Measurements from ENCODE around the gene RAPGEF5. TPM values are rescaled to one million over a fixed set of nuclear protein-coding genes. Genes with fewer than 3 reads are reported as not detected.

RAPGEF5 gene
- total RNA-seq, 1 donor from 2014 or later = 9.9 TPM

DNA sequence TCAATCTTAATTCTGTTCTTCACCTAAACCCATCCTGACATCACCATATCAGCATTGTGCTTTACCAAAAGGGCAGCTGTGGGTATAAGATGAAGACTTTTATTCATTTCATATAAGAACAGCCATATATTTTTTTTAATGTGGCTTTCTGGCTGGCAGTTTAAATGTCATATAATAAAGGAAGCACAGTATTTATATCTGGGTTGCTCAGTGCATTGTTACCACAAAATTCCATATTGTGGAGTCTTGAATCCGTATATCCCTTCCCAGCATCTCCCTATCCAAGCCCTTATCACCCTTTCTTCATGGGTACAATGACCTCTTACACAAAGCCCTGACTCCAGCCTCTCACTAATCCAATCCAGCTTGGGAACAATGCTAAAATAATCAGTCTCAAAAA lies 125.8 kb downstream of the RAPGEF5 start:
- peaks cover 6% of the 10 kb centered on the region for H3K4me1 Mint-ChIP-seq (ENCODE audit: low read depth)
- H3K4me3 Mint-ChIP-seq (ENCODE audit: low read depth) = no peak overlapping the region
- no peaks in the 10 kb centered on the region for H3K36me3 Mint-ChIP-seq (ENCODE audit: insufficient read depth)
- no peak overlapping the region for H3K27ac Mint-ChIP-seq
- DNase-seq (ENCODE audit: low spot score, unreplicated experiment) = no peak
- TF ChIP-seq, protein P1, sequence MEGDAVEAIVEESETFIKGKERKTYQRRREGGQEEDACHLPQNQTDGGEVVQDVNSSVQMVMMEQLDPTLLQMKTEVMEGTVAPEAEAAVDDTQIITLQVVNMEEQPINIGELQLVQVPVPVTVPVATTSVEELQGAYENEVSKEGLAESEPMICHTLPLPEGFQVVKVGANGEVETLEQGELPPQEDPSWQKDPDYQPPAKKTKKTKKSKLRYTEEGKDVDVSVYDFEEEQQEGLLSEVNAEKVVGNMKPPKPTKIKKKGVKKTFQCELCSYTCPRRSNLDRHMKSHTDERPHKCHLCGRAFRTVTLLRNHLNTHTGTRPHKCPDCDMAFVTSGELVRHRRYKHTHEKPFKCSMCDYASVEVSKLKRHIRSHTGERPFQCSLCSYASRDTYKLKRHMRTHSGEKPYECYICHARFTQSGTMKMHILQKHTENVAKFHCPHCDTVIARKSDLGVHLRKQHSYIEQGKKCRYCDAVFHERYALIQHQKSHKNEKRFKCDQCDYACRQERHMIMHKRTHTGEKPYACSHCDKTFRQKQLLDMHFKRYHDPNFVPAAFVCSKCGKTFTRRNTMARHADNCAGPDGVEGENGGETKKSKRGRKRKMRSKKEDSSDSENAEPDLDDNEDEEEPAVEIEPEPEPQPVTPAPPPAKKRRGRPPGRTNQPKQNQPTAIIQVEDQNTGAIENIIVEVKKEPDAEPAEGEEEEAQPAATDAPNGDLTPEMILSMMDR (IDR thresholded peaks at IDR 0.05; ENCODE audit: unreplicated experiment) = no peak
- no peaks in the 10 kb centered on the region for H3K27me3 Mint-ChIP-seq
- no peaks in the 10 kb centered on the region for H3K9me3 Mint-ChIP-seq (ENCODE audit: low read depth)

DNA sequence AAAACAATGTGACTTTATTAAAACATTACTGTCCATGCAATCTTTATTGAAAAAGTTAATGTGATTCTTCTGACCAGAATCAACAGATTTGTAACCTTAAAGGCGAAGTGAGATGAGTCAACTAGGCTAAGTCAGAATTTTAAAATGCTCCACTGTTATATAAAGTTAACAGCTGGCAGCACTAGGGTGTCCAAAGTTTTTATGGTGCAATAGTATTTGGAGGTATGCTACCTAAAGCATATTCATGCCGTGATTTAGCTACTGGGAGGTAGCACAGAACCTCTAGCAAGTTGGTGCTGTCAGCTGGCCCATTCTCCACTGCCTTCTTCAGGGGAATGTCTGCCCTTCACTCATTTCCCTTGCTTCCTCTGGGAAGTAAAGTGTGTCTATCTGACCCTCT lies 126.7 kb downstream of the RAPGEF5 start:
- Mint-ChIP-seq H3K4me1 (ENCODE audit: low read depth) (peaks cover 7% of the 10 kb centered on the region), H3K36me3 (ENCODE audit: insufficient read depth) (no peaks in the 10 kb centered on the region), H3K9me3 (ENCODE audit: low read depth) (no peaks in the 10 kb centered on the region), H3K27ac (no peak overlapping the region), H3K4me3 (ENCODE audit: low read depth) (no peak overlapping the region), H3K27me3 (no peaks in the 10 kb centered on the region)
- no peak for DNase-seq (ENCODE audit: low spot score, unreplicated experiment)
- TF ChIP-seq, protein P1 (IDR thresholded peaks at IDR 0.05; ENCODE audit: unreplicated experiment) = no peak

DNA sequence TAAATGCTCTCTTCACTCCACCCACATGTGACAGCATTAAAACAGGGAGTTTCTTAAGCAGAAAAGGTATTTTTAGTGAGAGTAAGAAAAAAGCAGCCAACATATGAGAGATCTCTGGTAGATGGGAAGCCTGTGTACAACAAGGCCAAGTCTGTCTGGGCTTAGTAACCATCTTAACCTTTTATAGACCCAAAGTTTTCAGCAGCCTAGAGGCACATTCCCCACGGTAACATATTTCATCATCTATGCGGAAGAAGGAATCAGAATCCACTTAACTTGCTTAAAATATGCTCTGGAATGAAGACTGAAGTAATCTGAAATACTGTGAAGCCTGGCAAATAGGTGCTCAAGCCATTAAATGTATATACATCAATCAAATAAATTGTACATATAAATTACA lies 127.8 kb downstream of the RAPGEF5 start:
- peaks cover 4% of the 10 kb centered on the region for H3K4me1 Mint-ChIP-seq (ENCODE audit: low read depth)
- H3K36me3 Mint-ChIP-seq (ENCODE audit: insufficient read depth) = no peaks in the 10 kb centered on the region
- H3K27ac Mint-ChIP-seq = no peak overlapping the region
- H3K4me3 Mint-ChIP-seq (ENCODE audit: low read depth) = no peak overlapping the region
- DNase-seq (ENCODE audit: low spot score, unreplicated experiment) = no peak
- TF ChIP-seq, protein P1 (IDR thresholded peaks at IDR 0.05; ENCODE audit: unreplicated experiment) = no peak
- no peaks in the 10 kb centered on the region for H3K9me3 Mint-ChIP-seq (ENCODE audit: low read depth)
- no peaks in the 10 kb centered on the region for H3K27me3 Mint-ChIP-seq

DNA sequence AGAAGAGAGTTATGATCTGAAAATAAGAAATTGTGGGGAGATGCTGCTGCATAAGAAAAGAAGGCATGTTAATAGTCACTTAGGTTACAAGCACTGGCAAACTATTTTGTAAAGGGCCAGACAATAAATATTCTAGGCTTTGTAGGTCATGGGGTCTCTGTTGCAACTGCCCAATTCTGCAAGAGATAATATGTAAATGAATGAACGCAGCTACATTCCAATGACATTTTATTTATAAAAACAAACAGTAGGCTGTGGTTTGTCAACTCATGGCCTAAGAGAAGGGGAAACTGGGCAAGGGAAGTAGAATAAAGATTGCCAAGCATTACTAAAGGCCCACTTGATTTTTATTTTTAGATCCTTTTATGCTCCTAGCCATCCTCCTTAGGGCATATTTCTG lies 133.1 kb downstream of the RAPGEF5 start:
- Mint-ChIP-seq H3K27me3 (no peaks in the 10 kb centered on the region), H3K27ac (no peak overlapping the region), H3K36me3 (ENCODE audit: insufficient read depth) (peaks cover 4% of the 10 kb centered on the region), H3K4me1 (ENCODE audit: low read depth) (peaks cover 2% of the 10 kb centered on the region), H3K4me3 (ENCODE audit: low read depth) (no peak overlapping the region), H3K9me3 (ENCODE audit: low read depth) (peaks cover 8% of the 10 kb centered on the region)
- DNase-seq (ENCODE audit: low spot score, unreplicated experiment) = no peak
- TF ChIP-seq, protein P1 (IDR thresholded peaks at IDR 0.05; ENCODE audit: unreplicated experiment) = no peak

DNA sequence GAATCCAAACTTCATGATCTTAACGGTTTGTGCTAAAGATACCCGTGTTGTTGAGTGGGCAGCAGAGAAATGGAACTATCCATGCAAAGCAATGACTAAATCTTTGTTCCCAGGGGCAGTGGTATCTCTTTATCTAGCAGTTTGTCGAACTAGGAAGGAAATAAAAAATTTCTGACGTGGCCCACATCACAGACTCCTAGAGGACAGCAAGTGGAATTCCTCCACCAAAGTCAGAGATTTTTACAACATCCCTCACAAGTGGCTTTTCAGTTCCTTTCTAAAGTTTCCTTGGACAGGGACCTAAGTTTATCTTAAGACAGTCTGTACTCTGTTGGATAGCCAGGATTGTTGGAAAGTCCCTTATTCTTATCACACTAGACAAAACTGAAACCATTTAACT lies 136.0 kb downstream of the RAPGEF5 start:
- peaks cover 4% of the 10 kb centered on the region for H3K36me3 Mint-ChIP-seq (ENCODE audit: insufficient read depth)
- peaks cover 3% of the 10 kb centered on the region for H3K4me1 Mint-ChIP-seq (ENCODE audit: low read depth)
- no peak for DNase-seq (ENCODE audit: low spot score, unreplicated experiment)
- TF ChIP-seq, protein P1 (IDR thresholded peaks at IDR 0.05; ENCODE audit: unreplicated experiment) = no peak
- peaks cover 8% of the 10 kb centered on the region for H3K9me3 Mint-ChIP-seq (ENCODE audit: low read depth)
- no peak overlapping the region for H3K27ac Mint-ChIP-seq
- H3K27me3 Mint-ChIP-seq = no peaks in the 10 kb centered on the region
- no peak overlapping the region for H3K4me3 Mint-ChIP-seq (ENCODE audit: low read depth)

All from progenitor cell of endocrine pancreas (in vitro differentiated cells).